GM12892 (cell line): ENCODE measurements around the gene RBM5.
A peak's percentile ranks its signal among the peaks of the same experiment; 100 is the strongest.

Experiments
- DNase-seq: peaks from one replicate; pipeline ENCODE4 v3.0.0; 2011; ENCODE audit not compliant: insufficient read length
- FAIRE-seq: peaks from 2 replicates; lab custom pipeline; 2011; peaks lifted over from hg19 to GRCh38; lab: Jason Lieb, UNC
- POLR2A ChIP-seq: IDR thresholded peaks from 2 replicates; pipeline ENCODE4 v1.6.1; 2011; ENCODE audit warnings: low read depth, low read length, control low read depth
- POLR2AphosphoS5 ChIP-seq: IDR thresholded peaks from 2 replicates; pipeline ENCODE4 v1.6.1; 2011; ENCODE audit warnings: low read depth, low read length, control low read depth
- TAF1 ChIP-seq: IDR thresholded peaks from 2 replicates; pipeline ENCODE4 v1.6.1; 2011; ENCODE audit warnings: low read depth, mild to moderate bottlenecking, control low read depth, low read length, borderline replicate concordance

RBM5 gene

GRCh38 chr3:50100386-50100785 is 11.7 kb downstream of the RBM5 start:
- FAIRE-seq (no peak), DNase-seq (no peak)
- TF ChIP-seq TAF1 (no peak), POLR2AphosphoS5 (no peak), POLR2A (no peak; the same call in 1 of the 2 replicates)

GRCh38 chr3:50100956-50101845 is 12.5 kb downstream of the RBM5 start:
- no peak for DNase-seq
- FAIRE-seq: no peak

GRCh38 chr3:50102558-50102957 is 13.8 kb downstream of the RBM5 start:
- FAIRE-seq: no peak
- no peak for DNase-seq
- TF ChIP-seq TAF1: no peak
- peak; percentile 39 for TF ChIP-seq POLR2A
- peak; percentile 47; the same call in 1 of the 2 replicates for TF ChIP-seq POLR2AphosphoS5

More at GRCh38 chr3:50100956-50101845, 12.5 kb downstream of the RBM5 start:
- TF ChIP-seq TAF1: no peak
- no peak; the same call in none of the 2 replicates for TF ChIP-seq POLR2A
- no peak; the same call in 1 of the 2 replicates for TF ChIP-seq POLR2AphosphoS5

- TF ChIP-seq POLR2AphosphoS5 (no peak), TAF1 (no peak), POLR2A (no peak)
- FAIRE-seq: no peak
- no peak for DNase-seq
These were observed 23.0 kb downstream of the RBM5 start for GRCh38 chr3:50111757-50112156.

GRCh38 chr3:50112462-50112861 is 23.7 kb downstream of the RBM5 start:
- no peak for DNase-seq
- FAIRE-seq: no peak
- TF ChIP-seq TAF1 (no peak), POLR2A (no peak), POLR2AphosphoS5 (no peak)

GRCh38 chr3:50117120-50117519 is 28.4 kb downstream of the RBM5 start:
- no peak for DNase-seq
- TF ChIP-seq TAF1: no peak
- TF ChIP-seq POLR2AphosphoS5: no peak
- peak; percentile 12; the same call in 1 of the 2 replicates for TF ChIP-seq POLR2A
- no peak for FAIRE-seq

- TF ChIP-seq TAF1 (no peak), POLR2A (no peak), POLR2AphosphoS5 (no peak)
- DNase-seq (no peak), FAIRE-seq (no peak)
These were observed 29.5 kb downstream of the RBM5 start for GRCh38 chr3:50118237-50118636.

GRCh38 chr3:50119786-50120185 is 31.1 kb downstream of the RBM5 start:
- TF ChIP-seq POLR2AphosphoS5: no peak
- no peak for TF ChIP-seq TAF1
- TF ChIP-seq POLR2A: no peak
- no peak for FAIRE-seq
- no peak for DNase-seq

GRCh38 chr3:50120364-50121071 is 31.8 kb downstream of the RBM5 start:
- FAIRE-seq (no peak), DNase-seq (no peak)
- TF ChIP-seq TAF1: no peak
- TF ChIP-seq POLR2AphosphoS5: peak; percentile 0; the same call in 1 of the 2 replicates
- peak; percentile 45; the same call in 1 of the 2 replicates for TF ChIP-seq POLR2A

- TF ChIP-seq POLR2A (peak; percentile 56; the same call in 1 of the 2 replicates), TAF1 (no peak), POLR2AphosphoS5 (peak; percentile 39)
- peak; percentile 81 for DNase-seq
- FAIRE-seq: peak; percentile 96
These were observed 32.6 kb downstream of the RBM5 start for GRCh38 chr3:50121072-50122032.

GRCh38 chr3:50122071-50122470 is 33.4 kb downstream of the RBM5 start:
- FAIRE-seq: no peak
- no peak for DNase-seq
- TF ChIP-seq POLR2A (no peak; the same call in 1 of the 2 replicates), POLR2AphosphoS5 (no peak), TAF1 (no peak)
